RCC 7860 (cell line): ENCODE data around the gene ATP2B2.
"Not testable (repeated sequence)": the region's sequence is repeated elsewhere in the genome, so short reads cannot be mapped to it uniquely, and the experiment has no call there.

Experiments
- DNase-seq: peaks from one replicate; pipeline ENCODE4 v3.0.0-alpha.2; 2015; ENCODE audit warnings: low spot score
- FAIRE-seq: peaks from 2 replicates; lab custom pipeline; 2012; peaks lifted over from hg19 to GRCh38; lab: Jason Lieb, UNC

ATP2B2 gene

DNA sequence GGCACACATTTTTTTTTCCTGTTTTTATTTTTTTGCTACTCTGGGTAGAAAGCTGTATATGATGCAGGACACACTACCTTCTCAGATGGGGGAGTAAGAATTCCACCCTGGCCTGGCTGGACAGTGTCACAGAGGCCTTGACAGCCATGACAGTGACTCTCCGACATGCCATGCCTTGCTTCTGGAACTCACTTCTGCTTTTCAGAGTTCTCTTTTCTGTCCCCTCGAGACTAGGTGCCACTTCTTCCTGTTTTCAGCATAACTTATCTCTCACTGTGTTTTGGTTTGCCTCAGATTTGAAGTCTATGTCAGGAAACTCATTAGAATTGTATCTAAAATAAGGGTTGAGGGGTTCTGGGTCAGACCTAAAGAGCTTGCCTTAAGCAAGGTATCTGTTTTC, 115.4 kb downstream of the ATP2B2 start:
- FAIRE-seq (no peak), DNase-seq (no peak)

- no peak for DNase-seq
- no peak for FAIRE-seq
These were observed 116.0 kb downstream of the ATP2B2 start for GRCh38 chr3:10389339-10389738.

GRCh38 chr3:10387881-10388609, 117.3 kb downstream of the ATP2B2 start:
- FAIRE-seq (no peak), DNase-seq (no peak)

GRCh38 chr3:10386121-10386520, 119.3 kb downstream of the ATP2B2 start:
- DNase-seq (no peak), FAIRE-seq (no peak)

GRCh38 chr3:10384541-10385360, 120.6 kb downstream of the ATP2B2 start:
- FAIRE-seq = no peak
- DNase-seq = no peak

- no peak for FAIRE-seq
These were observed 121.5 kb downstream of the ATP2B2 start for GRCh38 chr3:10383850-10384248.

GRCh38 chr3:10382892-10383849, 122.2 kb downstream of the ATP2B2 start:
- FAIRE-seq (no peak), DNase-seq (no peak)

More at GRCh38 chr3:10383850-10384248, 121.5 kb downstream of the ATP2B2 start:
- DNase-seq = no peak

DNA sequence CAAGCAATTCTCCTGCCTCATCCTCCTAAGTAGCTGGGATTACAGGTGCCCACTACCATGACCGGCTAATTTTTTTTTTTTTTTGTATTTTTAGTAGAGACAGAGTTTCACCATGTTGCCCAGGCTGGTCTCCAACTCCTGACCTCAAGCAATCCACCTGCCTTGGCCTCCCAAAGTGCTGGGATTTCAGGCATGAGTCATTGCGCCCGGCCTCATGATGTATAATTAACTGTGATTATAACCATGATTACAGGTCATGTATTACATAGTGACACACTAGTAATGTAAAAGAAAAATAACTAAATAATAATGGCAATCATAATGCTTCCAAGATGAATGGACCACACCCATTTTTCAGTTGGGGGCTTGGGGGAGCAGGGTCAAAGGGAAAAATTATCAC, 122.9 kb downstream of the ATP2B2 start:
- DNase-seq, FAIRE-seq: not testable (repeated sequence)

DNA sequence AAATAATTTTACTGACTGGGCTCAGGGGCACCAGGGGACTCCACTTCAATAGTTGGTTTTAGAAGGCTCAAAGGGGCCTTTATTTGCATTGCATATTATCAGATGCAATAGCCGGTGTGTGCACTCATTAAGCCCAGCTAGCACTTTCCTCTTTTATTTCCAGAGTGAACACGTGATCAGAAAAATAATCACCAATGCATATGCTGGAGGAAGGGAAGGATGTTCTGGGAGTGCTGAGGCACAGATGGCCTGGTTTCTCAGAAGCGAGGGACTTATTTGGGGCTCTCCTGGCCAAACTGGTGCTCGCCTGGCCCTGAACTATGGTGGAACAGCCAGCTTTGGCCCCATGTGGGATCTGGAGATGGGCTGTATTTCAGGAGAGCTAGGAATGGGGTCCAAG, 124.0 kb downstream of the ATP2B2 start:
- no peak for DNase-seq
- FAIRE-seq = no peak

DNA sequence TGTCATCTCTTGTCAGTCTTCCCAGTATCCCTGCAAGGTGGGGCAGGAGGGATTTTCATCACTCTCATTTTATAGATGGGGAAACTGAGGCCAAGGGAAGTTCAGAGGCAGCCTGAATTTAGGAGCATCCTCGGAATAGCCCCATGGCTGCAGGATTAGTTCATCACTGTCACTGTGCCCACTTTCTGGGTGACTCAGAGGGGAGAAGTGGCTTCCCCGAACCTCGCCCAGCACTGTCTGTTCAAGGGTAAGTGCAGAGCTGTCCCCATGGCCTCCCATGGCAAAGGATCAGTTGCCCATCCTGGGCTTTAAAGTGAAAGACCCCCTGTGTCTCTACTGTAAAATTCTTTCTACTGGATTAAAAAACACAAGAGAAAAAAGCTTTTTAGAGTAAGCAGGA, 124.5 kb downstream of the ATP2B2 start:
- no peak for FAIRE-seq
- DNase-seq = no peak

GRCh38 chr3:10379961-10380360, 125.4 kb downstream of the ATP2B2 start:
- no peak for FAIRE-seq
- no peak for DNase-seq

DNA sequence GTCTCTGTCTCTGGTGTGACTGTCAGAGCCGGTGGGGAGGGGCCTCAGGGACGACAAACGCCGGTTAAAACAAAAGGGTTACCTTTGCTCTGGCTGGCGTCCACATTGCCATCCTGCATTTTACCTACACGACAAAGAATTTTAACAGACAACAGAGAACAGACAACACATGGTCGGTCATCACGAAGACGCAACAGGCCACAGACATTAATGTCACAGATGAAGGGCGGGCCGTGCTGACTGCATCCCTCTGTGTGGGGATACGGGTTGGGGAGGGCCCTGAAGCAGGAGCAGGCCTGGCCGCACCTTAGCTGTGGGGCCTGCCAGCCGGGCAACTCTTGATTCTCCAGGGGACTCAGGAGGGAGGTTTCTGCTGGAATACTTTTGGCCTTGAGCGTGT, 126.2 kb downstream of the ATP2B2 start:
- no peak for FAIRE-seq
- DNase-seq = no peak

DNA sequence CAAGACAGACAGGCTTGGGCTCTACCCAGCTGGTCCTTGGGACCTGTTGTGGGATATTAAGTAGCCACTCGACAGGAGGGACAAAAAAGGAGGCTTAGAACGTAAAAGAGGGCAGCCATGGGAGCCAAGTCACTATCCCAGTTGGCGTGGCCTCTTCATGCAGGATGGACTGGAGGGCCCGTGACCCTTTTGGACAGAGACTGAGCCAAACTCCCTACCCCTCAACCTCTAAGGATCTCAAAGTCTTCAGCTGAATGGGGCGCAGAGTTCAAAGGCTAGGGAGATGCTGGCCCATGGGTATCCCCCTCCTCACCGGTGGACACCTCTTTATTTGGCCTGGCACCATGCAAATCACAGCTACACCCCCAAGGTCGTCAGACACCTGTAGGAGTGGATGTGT, 126.6 kb downstream of the ATP2B2 start:
- DNase-seq = no peak
- FAIRE-seq = no peak

GRCh38 chr3:10378246-10378645, 127.1 kb downstream of the ATP2B2 start:
- FAIRE-seq = no peak
- no peak for DNase-seq

DNA sequence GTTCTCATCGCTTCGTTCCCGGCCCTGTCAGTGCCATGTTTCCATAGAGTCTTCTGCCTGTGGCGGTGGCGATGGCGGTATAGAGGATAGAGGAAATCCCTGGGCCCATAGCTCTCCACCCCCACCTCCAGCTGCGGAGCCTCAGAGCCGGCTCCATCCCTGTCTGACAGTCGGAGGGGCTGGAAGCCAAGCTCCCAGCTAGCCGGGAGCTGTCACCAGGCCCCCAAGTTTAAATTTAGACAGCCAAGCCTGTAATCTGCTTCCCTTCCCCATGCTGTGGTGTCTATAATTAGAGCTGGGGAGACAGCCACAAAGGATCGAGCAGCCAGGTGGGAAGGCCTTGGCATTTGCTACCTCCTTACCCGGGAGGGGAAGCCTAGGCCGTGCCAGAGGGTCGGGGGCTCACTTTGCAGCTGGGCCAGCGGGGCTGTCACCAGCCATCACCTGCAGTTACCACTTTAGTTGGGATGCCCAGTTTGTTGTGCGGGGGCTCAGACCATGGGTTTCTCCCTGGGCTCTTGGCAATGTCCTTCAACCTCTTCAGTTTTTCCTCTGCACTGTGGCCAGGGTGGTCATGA, 128.1 kb downstream of the ATP2B2 start:
- no peak for FAIRE-seq
- DNase-seq = no peak

- FAIRE-seq (no peak), DNase-seq (no peak)
These were observed 129.0 kb downstream of the ATP2B2 start for GRCh38 chr3:10376353-10376752.

DNA sequence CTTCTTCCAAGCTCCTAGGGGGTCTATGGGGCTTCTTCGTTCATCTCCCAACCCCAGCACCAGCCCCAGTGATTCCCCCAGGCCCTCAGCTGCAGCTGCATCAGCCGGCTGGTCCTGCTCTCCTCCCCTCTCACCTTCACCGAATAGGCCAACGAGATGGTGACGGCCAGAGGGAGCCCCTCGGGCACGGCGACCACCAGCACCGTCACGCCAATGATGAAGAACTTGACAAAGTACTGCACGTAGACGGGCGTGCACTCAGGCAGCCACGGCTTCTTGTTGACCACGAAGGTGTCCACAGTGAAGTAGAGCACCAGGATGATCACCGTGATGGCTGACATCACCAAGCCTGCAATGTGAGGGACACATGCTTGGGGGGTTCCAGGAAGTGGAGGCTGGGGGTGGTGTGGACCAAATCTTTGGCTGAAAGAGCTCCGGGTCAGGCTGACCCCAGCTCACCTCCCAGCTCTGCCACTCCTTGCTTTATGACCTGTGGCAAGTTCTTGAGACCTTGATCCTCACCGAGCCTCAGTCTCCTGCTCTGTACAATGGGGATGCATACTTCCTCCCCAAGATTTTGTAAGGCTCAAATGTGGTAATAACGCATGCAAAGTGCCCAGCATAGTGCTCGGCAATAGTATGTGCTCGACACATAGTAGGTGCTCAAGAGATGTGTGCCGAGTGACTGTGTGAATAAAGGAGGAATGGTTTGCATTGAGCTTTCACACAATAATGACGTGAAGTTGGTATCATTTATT, 129.9 kb downstream of the ATP2B2 start:
- DNase-seq (no peak), FAIRE-seq (no peak)

- no peak for DNase-seq
- no peak for FAIRE-seq
These were observed 131.1 kb downstream of the ATP2B2 start for GRCh38 chr3:10374311-10374710.

GRCh38 chr3:10373686-10374261, 131.6 kb downstream of the ATP2B2 start:
- DNase-seq (peak; percentile 34), FAIRE-seq (no peak)

DNA sequence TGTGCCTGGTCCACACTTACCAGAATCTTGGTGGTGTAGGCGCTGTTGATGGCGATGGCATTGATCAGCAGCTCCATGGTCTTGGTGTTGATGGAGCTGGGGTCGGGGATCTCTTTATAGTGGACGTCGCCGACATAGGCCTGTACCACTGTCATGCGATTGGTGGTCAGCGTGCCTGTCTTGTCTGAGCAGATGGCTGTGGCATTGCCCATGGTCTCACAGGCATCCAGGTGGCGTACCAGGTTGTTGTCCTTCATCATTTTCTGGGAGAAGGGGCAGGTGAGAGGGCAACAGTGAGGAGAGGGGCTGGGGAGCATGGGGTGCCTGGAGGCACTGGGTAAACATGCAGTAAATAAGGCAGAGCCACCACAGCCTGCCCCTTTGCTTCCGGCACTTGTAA, 133.6 kb downstream of the ATP2B2 start:
- no peak for DNase-seq
- FAIRE-seq = no peak
